Measurements from ENCODE around the gene LUC7L3. TPM values are rescaled to one million over a fixed set of nuclear protein-coding genes. Genes with fewer than 3 reads are reported as not detected.

The LUC7L3 gene
- total RNA-seq, 1 donor from 2014 or later: 108 TPM

DNA sequence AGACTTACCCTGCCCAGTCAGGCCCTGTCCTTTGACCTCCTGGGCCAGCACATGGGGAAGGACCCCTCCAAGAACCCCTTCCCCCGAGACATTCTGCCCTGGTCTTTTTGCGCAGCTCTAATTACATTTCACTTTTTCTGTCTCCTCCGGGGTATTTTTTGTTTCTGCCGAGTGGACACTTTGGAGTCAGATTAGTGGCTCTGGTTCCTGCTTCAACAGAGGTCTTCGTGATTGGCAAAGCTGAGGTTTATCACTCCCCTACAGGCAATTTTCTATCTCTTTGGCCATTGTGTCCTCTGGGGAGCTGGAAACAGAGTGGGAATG, 35.2 kb upstream of the LUC7L3 start:
- no peak overlapping the region for H3K27ac ChIP-seq
- intact Hi-C loops (cut with DNase I): no loop called here

DNA sequence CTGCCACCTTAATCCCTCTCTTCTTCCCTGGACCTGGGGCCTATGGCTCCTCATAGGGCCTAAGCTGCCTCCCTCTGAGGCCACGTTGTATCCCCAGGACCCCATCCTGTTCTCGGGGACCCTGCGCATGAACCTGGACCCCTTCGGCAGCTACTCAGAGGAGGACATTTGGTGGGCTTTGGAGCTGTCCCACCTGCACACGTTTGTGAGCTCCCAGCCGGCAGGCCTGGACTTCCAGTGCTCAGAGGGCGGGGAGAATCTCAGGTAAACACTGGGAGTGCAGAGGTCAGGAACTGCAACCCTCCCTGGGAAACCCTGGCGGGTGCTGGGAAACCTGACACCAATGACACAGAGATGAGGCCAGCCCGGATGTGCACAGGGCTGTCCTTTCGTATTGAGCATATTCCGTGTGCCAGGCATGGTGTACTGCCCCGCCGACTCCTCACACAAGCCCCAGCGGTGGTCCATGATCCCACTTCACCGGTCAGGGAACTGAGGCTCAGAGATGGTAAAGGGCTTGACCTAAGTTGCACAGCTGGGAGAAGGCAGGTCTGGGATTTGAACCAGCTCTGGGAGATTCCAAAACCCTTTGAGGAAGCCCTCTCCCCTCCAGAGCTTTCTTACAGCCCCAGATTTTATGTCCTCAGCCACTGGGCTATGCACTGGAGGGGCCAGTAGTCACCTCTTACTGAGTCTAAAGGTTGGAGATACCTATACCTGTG, 34.6 kb upstream of the LUC7L3 start:
- intact Hi-C loops (cut with DNase I): loop anchor here (5.0 kb wide), 2 partner anchors 52 to 137 kb away; partner anchors contain the start of genes ABCC3 and SPATA20
- Histone ChIP-seq H3K27me3 (no peaks in the 10 kb centered on the region), H3K27ac (no peak overlapping the region), H3K4me1 (peaks cover 36% of the 10 kb centered on the region), H3K9me3 (no peaks in the 10 kb centered on the region), H3K4me3 (no peak overlapping the region), H3K36me3 (no peaks in the 10 kb centered on the region)
- DNase-seq (ENCODE audit: extremely low spot score in 2 of 2): no peak
- no peak for TF ChIP-seq POLR2A (IDR thresholded peaks at IDR 0.05)

More for the DNA sequence above, 35.2 kb upstream of the LUC7L3 start:
- no peak for DNase-seq (ENCODE audit: extremely low spot score in 2 of 2)
- Histone ChIP-seq H3K27me3 (no peaks in the 10 kb centered on the region), H3K4me3 (no peak overlapping the region), H3K36me3 (no peaks in the 10 kb centered on the region), H3K9me3 (no peaks in the 10 kb centered on the region), H3K4me1 (peaks cover 32% of the 10 kb centered on the region)
- TF ChIP-seq POLR2A (IDR thresholded peaks at IDR 0.05) (no peak), CTCF (IDR thresholded peaks at IDR 0.05) (no peak), POLR2AphosphoS5 (IDR thresholded peaks at IDR 0.05; ENCODE audit: insufficient read depth in 1 of 2, low read depth in 1 of 2) (no peak)

DNA sequence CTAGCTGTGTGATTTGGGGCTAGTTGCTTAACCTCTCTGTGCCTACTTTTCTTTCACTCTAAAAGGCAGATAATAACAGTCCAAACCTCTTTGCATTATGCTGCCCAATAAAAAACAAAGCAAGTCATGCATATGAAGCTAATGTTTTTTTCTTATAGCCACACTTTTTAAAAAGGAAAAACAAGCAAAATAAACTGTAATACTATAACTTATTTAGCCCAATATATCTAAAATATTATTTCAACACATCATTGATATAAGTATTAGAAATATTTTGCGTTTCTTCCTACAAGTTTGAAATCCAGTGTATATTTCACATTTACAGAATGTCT, 34.1 kb upstream of the LUC7L3 start:
- DNase-seq (ENCODE audit: extremely low spot score in 2 of 2): no peak
- H3K9me3 ChIP-seq: no peaks in the 10 kb centered on the region
- H3K4me3 ChIP-seq: no peak overlapping the region
- peaks cover 36% of the 10 kb centered on the region for H3K4me1 ChIP-seq
- no peaks in the 10 kb centered on the region for H3K36me3 ChIP-seq
- H3K27ac ChIP-seq: no peak overlapping the region
- TF ChIP-seq CTCF (IDR thresholded peaks at IDR 0.05): no peak
- TF ChIP-seq POLR2A (IDR thresholded peaks at IDR 0.05): no peak
- no peak for TF ChIP-seq POLR2AphosphoS5 (IDR thresholded peaks at IDR 0.05; ENCODE audit: insufficient read depth in 1 of 2, low read depth in 1 of 2)
- intact Hi-C loops (cut with DNase I): loop anchor here (5.0 kb wide), 2 partner anchors 53 to 138 kb away; partner anchors contain the start of genes ABCC3 and SPATA20
- H3K27me3 ChIP-seq: no peaks in the 10 kb centered on the region

GRCh38 chr17:50685691-50686493, 33.5 kb upstream of the LUC7L3 start:
- peaks cover 34% of the 10 kb centered on the region for H3K4me1 ChIP-seq
- intact Hi-C loops (cut with DNase I): loop anchor here (5.0 kb wide), 2 partner anchors 54 to 139 kb away; partner anchors contain the start of genes ABCC3 and SPATA20
- TF ChIP-seq CTCF (IDR thresholded peaks at IDR 0.05): no peak
- TF ChIP-seq POLR2AphosphoS5 (IDR thresholded peaks at IDR 0.05; ENCODE audit: insufficient read depth in 1 of 2, low read depth in 1 of 2): no peak
- TF ChIP-seq POLR2A (IDR thresholded peaks at IDR 0.05): no peak

GRCh38 chr17:50686494-50687199, 32.8 kb upstream of the LUC7L3 start:
- Histone ChIP-seq H3K27me3 (no peaks in the 10 kb centered on the region), H3K4me1 (peaks cover 27% of the 10 kb centered on the region), H3K4me3 (no peak overlapping the region), H3K9me3 (no peaks in the 10 kb centered on the region), H3K36me3 (no peaks in the 10 kb centered on the region), H3K27ac (peak overlapping the region; percentile 82)
- intact Hi-C loops (cut with DNase I): loop anchor here (5.0 kb wide), 2 partner anchors 54 to 139 kb away; partner anchors contain the start of genes ABCC3 and SPATA20
- TF ChIP-seq CTCF (IDR thresholded peaks at IDR 0.05): no peak
- peak; percentile 63 to 66 for TF ChIP-seq POLR2AphosphoS5 (IDR thresholded peaks at IDR 0.05; ENCODE audit: insufficient read depth in 1 of 2, low read depth in 1 of 2)
- peak in 1 of 2 donors; percentile 97 for DNase-seq (ENCODE audit: extremely low spot score in 2 of 2)

More at GRCh38 chr17:50685691-50686493, 33.5 kb upstream of the LUC7L3 start:
- H3K27ac ChIP-seq: peak overlapping the region; percentile 82
- H3K27me3 ChIP-seq: no peaks in the 10 kb centered on the region
- H3K4me3 ChIP-seq: no peak overlapping the region
- no peaks in the 10 kb centered on the region for H3K9me3 ChIP-seq
- no peak for DNase-seq (ENCODE audit: extremely low spot score in 2 of 2)
- H3K36me3 ChIP-seq: no peaks in the 10 kb centered on the region

All from vagina (tissue), 2 donors.